PC-9 (cell line): Measurements from ENCODE around the gene SLC35F6. TPM values are rescaled to one million over a fixed set of nuclear protein-coding genes. Genes with fewer than 3 reads are reported as not detected.

Source experiments
- BruUV-seq: library from RNA; stranded (reverse); fragments of 400-500 nt; replicated peaks from 2 replicates; lab custom pipeline; 2021; lab: Mats Ljungman, UMichigan
- CTCF ChIA-PET: fragments of 300-600 bp; sonication (Branson Sonifier 250); formaldehyde crosslinking; loops from one replicate; lab custom pipeline; 2022; ENCODE audit warnings: antibody characterized with exemption; lab: Charles Lee
- POLR2A ChIA-PET: fragments of 300-600 bp; sonication (Branson Sonifier 250); formaldehyde crosslinking; loops from one replicate; lab custom pipeline; 2022; ENCODE audit warnings: antibody characterized with exemption; ENCODE audit not compliant: unreplicated experiment; lab: Charles Lee
- DNase-seq, 2 experiments: peaks; one replicate each; pipeline versions ENCODE4 v3.0.0 to v3.0.0-alpha.2; 2015 to 2022; ENCODE audit warnings: mixed read lengths in 1 of 2
- H2AFZ ChIP-seq: fragments of 200-600 bp; sonication (generic); 2 replicates; pipeline ENCODE4 v1.8.1; 2017; ENCODE audit warnings: antibody characterized with exemption
- H3F3A ChIP-seq: fragments of 200-600 bp; sonication (generic); 2 replicates; pipeline ENCODE4 v1.8.1; 2017; ENCODE audit warnings: antibody characterized with exemption, mild to moderate bottlenecking, low read depth; ENCODE audit not compliant: insufficient read depth
- H3K27ac ChIP-seq: fragments of 200-600 bp; sonication (generic); 2 replicates; pipeline ENCODE4 v1.6.1; 2016; ENCODE audit warnings: mixed run types
- H3K27me3 ChIP-seq: fragments of 200-600 bp; sonication (generic); 2 replicates; pipeline ENCODE4 v1.6.1; 2016; ENCODE audit warnings: low read depth, mixed run types; ENCODE audit not compliant: insufficient read depth
- H3K36me3 ChIP-seq: fragments of 200-600 bp; sonication (generic); 2 replicates; pipeline ENCODE4 v1.6.1; 2016; ENCODE audit warnings: low read depth, mixed run types
- H3K4me1 ChIP-seq: fragments of 200-600 bp; sonication (generic); replicated peaks from 2 replicates; pipeline ENCODE4 v1.6.1; 2016; ENCODE audit warnings: mixed run types; ENCODE audit not compliant: insufficient read depth
- H3K4me2 ChIP-seq: fragments of 200-600 bp; sonication (generic); 2 replicates; pipeline ENCODE4 v1.6.1; 2017; ENCODE audit warnings: mixed run types
- H3K4me3 ChIP-seq: fragments of 200-600 bp; sonication (generic); 2 replicates; pipeline ENCODE4 v1.6.1; 2016; ENCODE audit warnings: mixed run types
- H3K79me2 ChIP-seq: fragments of 200-600 bp; sonication (generic); 2 replicates; pipeline ENCODE4 v1.6.1; 2017; ENCODE audit warnings: low read depth, mixed run types
- H3K9me2 ChIP-seq: fragments of 200-600 bp; sonication (generic); 2 replicates; pipeline ENCODE4 v1.8.1; 2017; ENCODE audit warnings: mild to moderate bottlenecking; ENCODE audit not compliant: insufficient read depth
- H3K9me3 ChIP-seq: fragments of 200-600 bp; sonication (generic); 2 replicates; pipeline ENCODE4 v1.8.1; 2016; ENCODE audit warnings: low read depth; ENCODE audit not compliant: insufficient read depth
- H4K20me1 ChIP-seq: fragments of 200-600 bp; sonication (generic); 2 replicates; pipeline ENCODE4 v1.8.1; 2017; ENCODE audit not compliant: insufficient read depth
- CTCF ChIP-seq: fragments of 200-600 bp; sonication (generic); conservative IDR thresholded peaks from 2 replicates; pipeline ENCODE4 v1.6.1; 2017; ENCODE audit warnings: mixed run types, antibody characterized with exemption, mild to moderate bottlenecking, moderate library complexity
- EZH2 ChIP-seq: fragments of 200-600 bp; sonication (generic); IDR thresholded peaks from 2 replicates; pipeline ENCODE4 v1.8.0; 2017; ENCODE audit warnings: antibody characterized with exemption, low read depth
- intact Hi-C: fragments of 100-400 bp; cut with micrococcal nuclease; formaldehyde crosslinking; loops from one replicate; pipeline ENCODE4 v1.10.0; 2022; ENCODE audit not compliant: unreplicated experiment
- total RNA-seq: library from RNA; stranded (reverse); gene quantifications from 2 replicates; pipeline ENCODE4 v1.2.3, GENCODE V29; 2021

The SLC35F6 gene
- total RNA-seq, 1 experiment from 2014 or later: 39.1 TPM

GRCh38 chr2:26807788-26808460 lies 43.8 kb downstream of the SLC35F6 start:
- ChIA-PET CTCF (no interaction called here), POLR2A (no interaction called here)
- Histone ChIP-seq H3K27ac (no peak overlapping the region), H3K36me3 (no peaks in the 10 kb centered on the region), H2AFZ (no peak overlapping the region), H3K79me2 (no peaks in the 10 kb centered on the region), H4K20me1 (no peaks in the 10 kb centered on the region), H3K4me1 (peaks cover 11% of the 10 kb centered on the region; the same call in 1 of the 2 replicates), H3K27me3 (peaks cover 8% of the 10 kb centered on the region; the same call in 1 of the 2 replicates), H3K4me3 (no peak overlapping the region), H3K9me2 (no peaks in the 10 kb centered on the region), H3K9me3 (no peaks in the 10 kb centered on the region), H3K4me2 (no peak overlapping the region), H3F3A (peaks cover 27% of the 10 kb centered on the region; the same call in 1 of the 2 replicates)
- intact Hi-C loops: no loop called here
- TF ChIP-seq CTCF (no peak), EZH2 (no peak)
- no TSS peak for BruUV-seq
- DNase-seq: no peak

GRCh38 chr2:26809211-26809610 lies 45.1 kb downstream of the SLC35F6 start:
- POLR2A ChIA-PET: no interaction called here
- CTCF ChIA-PET: no interaction called here

GRCh38 chr2:26809876-26810577 lies 45.9 kb downstream of the SLC35F6 start:
- peaks cover 8% of the 10 kb centered on the region; the same call in 1 of the 2 replicates for H3K27me3 ChIP-seq
- H3K9me3 ChIP-seq: no peaks in the 10 kb centered on the region
- H3K79me2 ChIP-seq: no peaks in the 10 kb centered on the region
- peaks cover 7% of the 10 kb centered on the region; the same call in 1 of the 2 replicates for H3K4me1 ChIP-seq
- ChIA-PET POLR2A (no interaction called here), CTCF (no interaction called here)
- H3K27ac ChIP-seq: no peak overlapping the region
- no peak for DNase-seq
- TF ChIP-seq EZH2 (no peak), CTCF (no peak)
- no peak overlapping the region for H3K4me3 ChIP-seq
- H3K9me2 ChIP-seq: no peaks in the 10 kb centered on the region
- no peak overlapping the region for H3K4me2 ChIP-seq
- BruUV-seq: no TSS peak
- H2AFZ ChIP-seq: no peak overlapping the region
- H3F3A ChIP-seq: peaks cover 15% of the 10 kb centered on the region; the same call in 1 of the 2 replicates
- H3K36me3 ChIP-seq: no peaks in the 10 kb centered on the region
- H4K20me1 ChIP-seq: no peaks in the 10 kb centered on the region
- intact Hi-C loops: no loop called here

More at GRCh38 chr2:26809211-26809610, 45.1 kb downstream of the SLC35F6 start:
- no peak overlapping the region for H3K27ac ChIP-seq
- H2AFZ ChIP-seq: no peak overlapping the region
- H3K4me3 ChIP-seq: no peak overlapping the region
- H3K79me2 ChIP-seq: no peaks in the 10 kb centered on the region
- H3K4me1 ChIP-seq: peaks cover 11% of the 10 kb centered on the region; the same call in 1 of the 2 replicates
- BruUV-seq: no TSS peak
- H3K36me3 ChIP-seq: no peaks in the 10 kb centered on the region
- DNase-seq: no peak
- peaks cover 23% of the 10 kb centered on the region; the same call in 1 of the 2 replicates for H3F3A ChIP-seq
- H4K20me1 ChIP-seq: no peaks in the 10 kb centered on the region
- H3K9me3 ChIP-seq: no peaks in the 10 kb centered on the region
- intact Hi-C loops: no loop called here
- no peaks in the 10 kb centered on the region for H3K9me2 ChIP-seq
- H3K4me2 ChIP-seq: no peak overlapping the region
- TF ChIP-seq CTCF (no peak), EZH2 (no peak)
- peaks cover 8% of the 10 kb centered on the region; the same call in 1 of the 2 replicates for H3K27me3 ChIP-seq
